8988T (cell line): ENCODE measurements around the gene RNF213.

Experiments used
- DNase-seq: peaks from one replicate; pipeline ENCODE4 v3.0.0; 2011

RNF213 gene

GRCh38 chr17:80260791-80261158 is at the start of gene RNF213:
Gene RNF213, plus strand, starts transcription at chr17:80260852. Its CDS starts 2,830 bp downstream, at chr17:80263682.
- peak; percentile 76 for DNase-seq

- no peak for DNase-seq
Observed at GRCh38 chr17:80212109-80212508, 48.5 kb upstream of the RNF213 start.

- no peak for DNase-seq
Observed at GRCh38 chr17:80212511-80212910, 48.1 kb upstream of the RNF213 start.

- no peak for DNase-seq
Observed at GRCh38 chr17:80212962-80213642, 47.5 kb upstream of the RNF213 start.

- DNase-seq = no peak
Observed at GRCh38 chr17:80213643-80213975, 47.0 kb upstream of the RNF213 start.

GRCh38 chr17:80214012-80214877 is 46.4 kb upstream of the RNF213 start:
- DNase-seq = no peak

- no peak for DNase-seq
Observed at GRCh38 chr17:80214878-80215210, 45.8 kb upstream of the RNF213 start.

- DNase-seq = no peak
Observed at GRCh38 chr17:80216473-80217456, 43.9 kb upstream of the RNF213 start.

GRCh38 chr17:80217703-80218362 is 42.8 kb upstream of the RNF213 start:
- DNase-seq = no peak

- DNase-seq = no peak
Observed at GRCh38 chr17:80218391-80218790, 42.3 kb upstream of the RNF213 start.

- DNase-seq = no peak
Observed at GRCh38 chr17:80219013-80219762, 41.5 kb upstream of the RNF213 start.

- DNase-seq = no peak
Observed at GRCh38 chr17:80219763-80220053, 40.9 kb upstream of the RNF213 start.

- DNase-seq = peak; percentile 98
Observed at GRCh38 chr17:80220054-80220735, 40.5 kb upstream of the RNF213 start, which contains the start of the genes SGSH and SLC26A11. Gene SGSH, minus strand, starts transcription at chr17:80220333. Its CDS starts 20 bp downstream, at chr17:80220313. Gene SLC26A11, plus strand, starts transcription at chr17:80220427. Its CDS starts 1,134 bp downstream, at chr17:80221561.

- DNase-seq = peak; percentile 57
Observed at GRCh38 chr17:80220736-80221215, 39.9 kb upstream of the RNF213 start.

GRCh38 chr17:80221351-80222105 is 39.1 kb upstream of the RNF213 start:
- DNase-seq = no peak

- DNase-seq = no peak
Observed at GRCh38 chr17:80222376-80223141, 38.1 kb upstream of the RNF213 start.

- DNase-seq = no peak
Observed at GRCh38 chr17:80223142-80223815, 37.4 kb upstream of the RNF213 start.

- DNase-seq = no peak
Observed at GRCh38 chr17:80223838-80224497, 36.7 kb upstream of the RNF213 start.
